Measurements from ENCODE around the gene E2F6.

DNA sequence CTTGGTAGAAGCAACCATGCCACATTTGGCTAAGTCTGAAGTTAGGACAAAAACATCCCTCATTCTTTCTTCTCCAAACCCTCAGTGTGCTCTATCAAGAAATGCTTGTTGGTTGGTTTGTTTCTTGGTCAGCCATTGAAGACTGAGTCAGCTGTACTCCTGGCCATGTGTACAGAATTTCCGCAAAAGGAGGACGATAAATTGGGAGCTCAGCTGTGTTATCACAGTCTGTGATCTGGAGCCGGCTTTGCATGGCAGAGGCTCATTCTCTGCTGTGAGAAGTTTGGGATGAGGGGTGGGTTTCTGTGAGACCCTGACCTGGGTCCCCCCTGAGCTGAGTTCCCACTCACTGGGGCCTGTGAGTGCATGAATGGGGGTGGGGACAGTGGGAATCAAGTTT, 26.3 kb upstream of the E2F6 start:
- no peak for TF ChIP-seq EZH2 (IDR thresholded peaks at IDR 0.05)
- no peak for TF ChIP-seq POLR2AphosphoS5 (IDR thresholded peaks at IDR 0.05; ENCODE audit: borderline replicate concordance, low read depth, low read length)
- no peak for TF ChIP-seq FOXP2 (optimal IDR thresholded peaks at IDR 0.05; ENCODE audit: control extremely low read depth, extremely low read length, insufficient read depth)
